HepG2 (cell line): Measurements from ENCODE around the gene C22orf39. TPM values are rescaled to one million over a fixed set of nuclear protein-coding genes. Genes with fewer than 3 reads are reported as not detected.

Experiments
- ASH2L ChIP-seq: fragments of 300-600, 200-600 bp; sonication (generic); IDR thresholded peaks from 2 replicates; pipeline ENCODE4 v1.7.0; 2017; ENCODE audit warnings: low read depth, mild to moderate bottlenecking, moderate library complexity, mixed read lengths, low read length; ENCODE audit not compliant: insufficient read length
- ATF7 ChIP-seq, 2 experiments: fragments of 450-650 bp in 1 of 2; sonication (generic) in 1 of 2; formaldehyde crosslinking in 1 of 2; IDR thresholded peaks; 2 replicates each; pipeline versions ENCODE4 v1.4.0 to v1.6.1; 2016 to 2020; ENCODE audit warnings: antibody characterized with exemption in 1 of 2, mild to moderate bottlenecking in 1 of 2, missing genetic modification reagents in 1 of 2
- ESRRA ChIP-seq: sonication (generic); formaldehyde crosslinking; IDR thresholded peaks from 2 replicates; pipeline ENCODE4 v1.5.1; 2020; ENCODE audit warnings: mild to moderate bottlenecking, low read depth, missing genetic modification reagents
- ETV5 ChIP-seq: IDR thresholded peaks from 2 replicates; pipeline ENCODE4 v1.6.1; 2018; ENCODE audit warnings: missing biosample characterization, missing genetic modification reagents, inconsistent platforms, borderline replicate concordance
- HCFC1 ChIP-seq: fragments of 150-350 bp; IDR thresholded peaks from 2 replicates; pipeline ENCODE4 v1.6.1; 2014; ENCODE audit warnings: low read depth, low read length
- IKZF5 ChIP-seq: IDR thresholded peaks from 2 replicates; pipeline ENCODE4 v1.6.1; 2018; ENCODE audit warnings: missing genetic modification reagents, mild to moderate bottlenecking, missing compliant biosample characterization
- KDM5B ChIP-seq: sonication (generic); formaldehyde crosslinking; IDR thresholded peaks from 2 replicates; pipeline ENCODE4 v1.4.0; 2020; ENCODE audit warnings: missing genetic modification reagents, mild to moderate bottlenecking, borderline replicate concordance
- MED13 ChIP-seq: sonication (generic); formaldehyde crosslinking; IDR thresholded peaks from 2 replicates; pipeline ENCODE4 v1.5.0; 2020; ENCODE audit warnings: missing genetic modification reagents
- NFIB ChIP-seq: sonication (generic); formaldehyde crosslinking; IDR thresholded peaks from 2 replicates; pipeline ENCODE4 v1.9.0; 2021; ENCODE audit warnings: missing genetic modification reagents, mild to moderate bottlenecking, borderline replicate concordance
- RAD51 ChIP-seq: fragments of 450-650 bp; IDR thresholded peaks from 2 replicates; pipeline ENCODE4 v1.6.1; 2016; ENCODE audit warnings: borderline replicate concordance
- RBM39 ChIP-seq: fragments of 200-400 bp; formaldehyde crosslinking; IDR thresholded peaks from one replicate; pipeline ENCODE4 v1.6.1; 2018; ENCODE audit warnings: antibody characterized with exemption, mild to moderate bottlenecking, low read depth, low read length; ENCODE audit not compliant: poor library complexity, severe bottlenecking
- SMARCC2 ChIP-seq: fragments of 450-650 bp; IDR thresholded peaks from 2 replicates; pipeline ENCODE4 v1.6.1; 2017; ENCODE audit warnings: antibody characterized with exemption, mild to moderate bottlenecking
- ZBTB34 ChIP-seq: sonication (generic); formaldehyde crosslinking; IDR thresholded peaks from 2 replicates; pipeline ENCODE4 v1.8.0; 2022; ENCODE audit warnings: mild to moderate bottlenecking, missing genetic modification reagents
- ZC3H13 ChIP-seq: sonication (generic); formaldehyde crosslinking; IDR thresholded peaks from 2 replicates; pipeline ENCODE4 v1.8.1; 2023; ENCODE audit warnings: mild to moderate bottlenecking, missing genetic modification reagents, moderate library complexity
- ZC3H4 ChIP-seq: sonication (generic); formaldehyde crosslinking; IDR thresholded peaks from 2 replicates; pipeline ENCODE4 v1.4.0; 2020; ENCODE audit warnings: missing genetic modification reagents, borderline replicate concordance
- ZNF160 ChIP-seq: sonication (generic); formaldehyde crosslinking; IDR thresholded peaks from 2 replicates; pipeline ENCODE4 v1.8.0; 2022; ENCODE audit warnings: mild to moderate bottlenecking, inconsistent platforms, missing genetic modification reagents
- ZNF276 ChIP-seq: sonication (generic); formaldehyde crosslinking; IDR thresholded peaks from 2 replicates; pipeline ENCODE4 v1.4.0; 2020; ENCODE audit warnings: mild to moderate bottlenecking, low read depth, missing genetic modification reagents
- ZNF296 ChIP-seq: sonication (generic); formaldehyde crosslinking; conservative IDR thresholded peaks from 2 replicates; pipeline ENCODE4 v1.5.0; 2020; ENCODE audit warnings: mild to moderate bottlenecking, missing genetic modification reagents
- ZNF317 ChIP-seq: sonication (generic); formaldehyde crosslinking; IDR thresholded peaks from 2 replicates; pipeline ENCODE4 v1.5.0; 2020; ENCODE audit warnings: mild to moderate bottlenecking, missing genetic modification reagents
- ZNF512 ChIP-seq: sonication (generic); formaldehyde crosslinking; IDR thresholded peaks from 2 replicates; pipeline ENCODE4 v1.4.0; 2020; ENCODE audit warnings: mild to moderate bottlenecking, missing genetic modification reagents
- ZNF558 ChIP-seq: sonication (generic); formaldehyde crosslinking; IDR thresholded peaks from 2 replicates; pipeline ENCODE4 v1.9.0; 2022; ENCODE audit warnings: mild to moderate bottlenecking, missing genetic modification reagents, borderline replicate concordance
- ZNF761 ChIP-seq: sonication (generic); formaldehyde crosslinking; conservative IDR thresholded peaks from 2 replicates; pipeline ENCODE4 v1.4.0; 2020; ENCODE audit warnings: mild to moderate bottlenecking, missing genetic modification reagents
- ZNF83 ChIP-seq: sonication (generic); formaldehyde crosslinking; IDR thresholded peaks from 2 replicates; pipeline ENCODE4 v1.4.0; 2020; ENCODE audit warnings: missing genetic modification reagents, mild to moderate bottlenecking, borderline replicate concordance
- polyA plus RNA-seq, 8 experiments: library from polyadenylated mRNA; depleted of rRNA in 3 of 8; stranded (reverse) in 7 of 8; unstranded in 1 of 8; fragments of >200 nt; fragmentation: Illumina TruSeq in 4 of 8; extraction: Trizol in 4 of 8; gene quantifications; 2 replicates each; pipeline versions ENCODE4 v1.2.1 to v1.2.3, GENCODE V29; 2011 to 2016; ENCODE audit warnings: low read depth in 4 of 8, missing spikeins in 1 of 8, mixed read lengths in 1 of 8; ENCODE audit not compliant: insufficient read depth in 1 of 8
- total RNA-seq, 5 experiments: library from RNA; depleted of rRNA; stranded (reverse); fragments of >200 nt; fragmentation: Illumina TruSeq; extraction: Trizol; gene quantifications; 2 replicates each; pipeline ENCODE4 v1.2.3, GENCODE V29; 2016; ENCODE audit warnings: low read depth in 1 of 5

The C22orf39 gene
- total and polyA plus RNA-seq, 2 of the 13 experiments (the other 11 are each of a cell fraction or from before 2014, with no cell fraction given): 23.4 to 26.4 TPM

- TF ChIP-seq MED13 (CRISPR knock-in tag) (peak; percentile 86; the same call in 1 of the 2 replicates), ATF7 (IDR thresholded peaks at IDR 0.05) (no peak), ATF7 (CRISPR knock-in tag; IDR thresholded peaks at IDR 0.05) (peak; percentile 30; the same call in 1 of the 2 replicates), ZBTB34 (CRISPR knock-in tag) (peak; percentile 92), ZNF317 (CRISPR knock-in tag) (peak; percentile 81; the same call in 1 of the 2 replicates), ZC3H13 (CRISPR knock-in tag) (peak; percentile 99), HCFC1 (peak; percentile 77), ZNF761 (CRISPR knock-in tag) (peak; percentile 81; the same call in 1 of the 2 replicates), RBM39 (peak; percentile 98), SMARCC2 (no peak), ZNF276 (CRISPR knock-in tag) (peak; percentile 66; the same call in 1 of the 2 replicates), NFIB (CRISPR knock-in tag) (no peak; the same call in 1 of the 2 replicates), ZNF160 (CRISPR knock-in tag) (peak; percentile 93), IKZF5 (CRISPR knock-in tag) (peak; percentile 98), ZNF512 (CRISPR knock-in tag) (no peak), ZNF83 (CRISPR knock-in tag) (peak; percentile 39; the same call in 1 of the 2 replicates), RAD51 (no peak), ZNF296 (no peak), KDM5B (CRISPR knock-in tag) (peak; percentile 85; the same call in 1 of the 2 replicates), ESRRA (peak; percentile 85), ZNF558 (CRISPR knock-in tag) (no peak), ZC3H4 (CRISPR knock-in tag) (peak; percentile 52; the same call in 1 of the 2 replicates), ETV5 (CRISPR knock-in tag) (peak; percentile 94), ASH2L (peak; percentile 96)
Measured at GRCh38 chr22:19432133-19432851, 15.2 kb downstream of the C22orf39 start, which contains the start of gene MRPL40 (continued).
